Activated T-cell treated with anti-CD3 and anti-CD28 coated beads, Interleukin-2, amount 50 U/mL, for 48 hours (primary cell): ENCODE results near the gene TPD52L2.
A peak's percentile ranks its signal among the peaks of the same experiment; 100 is the strongest.

ENCODE experiments used
- DNase-seq, 2 experiments: peaks; one replicate each; pipeline ENCODE4 v3.0.0-alpha.2; 2020

Gene TPD52L2

DNA sequence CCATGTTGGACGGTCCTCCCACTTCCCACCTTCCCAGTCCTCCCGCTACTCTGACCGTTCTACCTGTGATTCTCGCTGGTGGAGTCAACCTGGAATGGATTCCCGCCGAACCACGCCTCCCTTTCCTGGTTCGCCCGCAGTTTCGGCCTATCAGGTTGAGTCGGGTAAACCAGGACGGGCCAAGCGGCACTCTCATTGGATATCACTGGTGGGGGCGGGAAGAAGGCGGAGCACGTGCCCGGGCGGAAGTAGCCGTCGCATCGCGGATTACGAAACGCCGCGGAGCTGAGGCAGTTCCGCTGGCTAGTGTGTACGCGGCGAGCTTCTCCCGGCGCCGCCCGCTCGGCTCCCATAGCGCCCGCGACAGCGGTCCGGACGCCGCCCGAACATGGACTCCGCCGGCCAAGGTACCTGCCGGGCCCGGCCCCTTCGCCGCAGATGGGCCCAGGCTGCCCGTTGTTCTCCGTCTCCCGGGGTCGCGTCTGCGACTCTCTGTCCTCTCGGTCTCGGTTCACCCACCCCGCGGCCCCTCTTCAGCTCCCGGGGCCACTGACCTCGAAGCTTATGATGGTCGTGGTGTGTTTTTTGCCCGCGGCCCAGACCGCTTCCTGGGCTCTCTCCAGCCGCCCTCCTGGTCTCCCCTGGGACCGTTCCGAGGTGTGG is at the start of gene TPD52L2:
Gene TPD52L2 (plus strand): TSS at position 293 of the 663 bp plus-strand sequence. CDS start 96 bp downstream, at position 389.
- peak; percentile 98 to 99 for DNase-seq

DNA sequence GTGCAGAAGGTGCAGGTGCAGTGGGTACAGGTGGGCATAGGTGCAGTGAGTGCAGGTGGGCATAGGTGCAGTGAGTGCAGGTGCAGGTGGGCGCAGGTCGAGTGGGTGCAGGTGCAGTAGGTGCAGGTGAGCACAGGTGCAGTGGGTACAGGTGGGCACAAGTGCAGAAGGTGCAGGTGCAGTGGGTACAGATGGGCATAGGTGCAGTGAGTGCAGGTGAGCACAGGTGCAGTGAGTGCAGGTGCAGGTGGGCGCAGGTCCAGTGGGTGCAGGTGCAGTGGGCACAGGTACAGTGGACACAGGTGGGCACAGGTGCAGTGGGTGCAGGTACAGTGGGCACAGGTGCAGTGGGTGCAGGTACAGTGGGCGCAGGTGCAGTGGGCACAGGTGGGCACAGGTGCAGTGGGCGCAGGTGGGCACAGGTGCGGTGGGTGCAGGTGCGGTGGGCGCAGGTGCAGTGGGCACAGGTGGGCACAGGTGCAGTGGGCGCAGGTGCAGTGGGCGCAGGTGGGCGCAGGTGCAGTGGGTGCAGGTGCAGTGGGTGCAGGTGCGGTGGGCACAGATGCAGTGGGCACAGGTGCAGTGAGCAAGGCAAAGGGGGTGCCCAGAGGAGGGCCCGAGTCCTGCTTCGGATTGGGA is 49.3 kb upstream of the TPD52L2 start:
- no peak for DNase-seq

- DNase-seq: no peak
These were observed 45.7 kb upstream of the TPD52L2 start for GRCh38 chr20:63819224-63819921.

- DNase-seq: no peak
These were observed 43.3 kb upstream of the TPD52L2 start for GRCh38 chr20:63821811-63822210.

DNA sequence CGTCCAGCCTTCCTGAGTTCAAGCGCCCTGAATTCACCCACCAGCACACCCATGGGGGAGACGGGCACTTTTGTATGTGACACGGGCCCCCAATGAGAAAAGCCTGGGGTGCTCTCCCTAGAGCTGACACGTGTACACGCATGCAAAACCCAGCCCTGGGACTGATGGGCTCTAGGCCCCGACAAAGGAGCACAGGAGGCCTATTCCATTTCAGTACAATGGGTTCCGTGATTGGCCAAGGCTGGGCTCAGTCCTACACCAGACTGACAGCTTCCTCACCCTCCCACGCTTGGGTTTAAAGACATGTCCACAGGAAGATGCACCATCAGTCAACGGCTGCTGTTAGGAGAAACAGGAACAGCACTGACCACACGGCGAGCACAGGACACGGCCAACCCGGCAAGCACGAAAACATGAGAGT is 42.8 kb upstream of the TPD52L2 start:
- DNase-seq: no peak

- no peak for DNase-seq
These were observed 41.3 kb upstream of the TPD52L2 start for GRCh38 chr20:63823691-63824311.

DNA sequence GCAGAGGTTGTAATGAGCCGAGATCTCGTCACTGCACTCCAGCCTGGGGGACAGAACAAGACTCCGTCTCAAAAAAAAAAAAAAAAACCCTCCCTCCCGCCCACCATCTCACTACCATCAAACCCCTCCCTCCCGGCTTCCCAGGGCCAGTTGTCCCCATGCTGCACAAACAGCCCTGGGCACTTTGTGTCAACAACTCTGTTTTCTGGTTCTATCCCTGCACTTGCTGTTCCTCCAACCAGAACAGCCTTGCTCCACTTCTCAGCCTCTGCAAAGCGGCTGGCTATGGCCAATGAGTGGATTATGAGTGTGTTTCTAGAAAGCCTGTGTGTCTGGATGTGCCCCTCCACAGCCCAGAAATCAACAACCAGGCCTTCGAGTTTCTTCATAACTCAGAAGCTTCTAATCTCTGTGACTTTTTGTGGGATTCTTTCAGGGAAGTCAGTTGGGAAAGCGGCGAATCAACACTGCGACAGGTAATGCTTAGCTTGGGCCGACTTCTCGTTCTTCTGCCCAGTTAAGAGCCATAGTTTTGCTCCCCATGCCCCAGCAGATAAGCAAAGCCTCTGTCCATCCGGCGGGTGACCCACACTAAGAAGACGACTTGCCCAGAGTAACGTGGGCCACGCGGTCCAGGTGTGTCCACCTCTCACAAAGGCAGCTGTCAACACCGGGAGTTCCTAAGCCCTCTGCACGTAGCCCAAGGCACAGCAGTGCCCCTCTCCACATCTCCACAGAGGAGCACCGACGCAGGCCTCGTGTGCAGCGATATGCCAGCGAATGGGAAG is 39.5 kb upstream of the TPD52L2 start:
- no peak for DNase-seq

GRCh38 chr20:63826753-63827152 is 38.3 kb upstream of the TPD52L2 start:
- no peak for DNase-seq

- no peak for DNase-seq
These were observed 36.9 kb upstream of the TPD52L2 start for GRCh38 chr20:63828124-63828523.

GRCh38 chr20:63828545-63828944 is 36.5 kb upstream of the TPD52L2 start:
- DNase-seq: no peak

DNA sequence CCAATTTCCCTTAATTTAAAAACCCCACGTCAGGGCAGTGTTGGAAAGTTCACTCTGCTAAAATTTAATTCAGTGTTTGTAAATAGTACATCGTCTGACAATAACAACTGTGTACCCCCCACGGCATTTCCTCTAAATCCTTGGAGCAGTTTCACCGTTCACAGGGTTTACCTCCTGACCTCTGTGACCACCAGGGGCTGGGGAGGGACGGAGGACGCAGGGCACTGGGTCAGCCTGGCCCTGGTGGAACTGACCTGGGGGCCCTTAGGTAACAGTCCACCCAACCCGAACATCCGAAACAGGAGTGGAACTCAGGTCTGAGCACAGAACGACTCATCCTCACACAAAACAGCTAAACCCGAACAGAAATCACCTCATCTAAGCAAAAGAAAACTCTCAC is 36.1 kb upstream of the TPD52L2 start:
- no peak for DNase-seq

DNA sequence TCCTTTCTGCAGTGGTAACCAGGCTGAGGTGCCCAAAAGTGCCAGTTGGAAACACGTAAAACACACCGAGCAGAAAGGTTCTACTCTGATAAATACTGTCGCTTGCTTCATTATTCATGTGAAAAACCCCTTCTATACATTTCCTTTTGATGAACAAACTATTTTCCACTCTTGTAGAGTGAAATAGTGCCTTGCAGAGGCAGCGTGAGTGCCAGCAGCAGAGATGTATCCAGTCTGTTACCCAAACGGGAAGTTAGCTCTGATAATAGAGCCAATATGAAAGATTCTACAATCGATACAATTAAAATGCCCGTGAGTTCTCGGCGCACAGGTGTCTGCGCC is 35.5 kb upstream of the TPD52L2 start:
- DNase-seq: no peak

DNA sequence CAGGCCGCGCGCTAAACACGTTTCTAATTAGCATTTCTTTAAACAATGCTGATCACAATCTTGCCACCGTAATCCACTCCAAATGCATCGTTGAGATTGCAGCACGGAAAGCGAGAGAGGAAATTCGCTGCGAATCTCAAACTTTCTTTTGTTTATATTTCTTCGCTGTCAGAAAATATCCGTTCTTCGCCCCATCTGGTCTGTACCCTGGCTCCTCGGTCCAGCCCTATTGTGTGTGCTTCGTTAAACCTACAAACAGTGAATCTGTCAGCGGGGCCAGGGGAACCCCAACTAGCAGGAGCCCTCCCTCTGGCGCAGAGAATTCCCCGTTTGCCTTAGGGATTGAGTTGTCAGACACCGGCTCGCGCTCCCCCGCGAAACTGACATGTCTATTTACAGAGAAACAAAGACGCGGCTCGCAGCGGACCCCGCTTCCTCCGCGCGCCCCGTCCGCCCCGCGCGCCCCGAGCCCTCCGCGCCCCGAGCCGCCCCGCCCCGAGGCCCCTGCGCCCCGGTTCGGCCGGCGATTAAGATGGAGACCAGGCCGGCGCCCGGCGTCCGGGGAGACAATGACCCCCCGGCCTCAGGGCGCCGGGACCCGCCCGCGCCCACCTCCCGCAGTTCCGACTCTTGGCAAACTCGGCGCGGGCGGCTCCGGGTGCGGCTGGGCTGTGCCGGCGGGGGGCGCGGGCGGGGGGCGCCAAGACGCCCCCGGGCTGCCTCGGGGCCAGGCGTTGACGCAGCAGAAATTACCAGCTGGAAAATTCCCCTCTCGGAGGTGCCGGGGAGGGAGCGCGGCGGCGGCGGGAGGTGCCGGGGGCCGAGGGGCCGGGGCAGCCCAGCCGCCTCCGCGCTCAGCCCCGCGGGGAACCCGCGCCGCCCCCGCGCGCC is 34.9 kb upstream of the TPD52L2 start:
- no peak for DNase-seq

GRCh38 chr20:63830841-63831588 is 34.1 kb upstream of the TPD52L2 start, which contains the start of gene ZBTB46:
ZBTB46 (minus strand) TSS chr20:63831264; CDS start chr20:63790757, 40,507 bp downstream.
- peak in 1 of 2 experiments; percentile 33 for DNase-seq

DNA sequence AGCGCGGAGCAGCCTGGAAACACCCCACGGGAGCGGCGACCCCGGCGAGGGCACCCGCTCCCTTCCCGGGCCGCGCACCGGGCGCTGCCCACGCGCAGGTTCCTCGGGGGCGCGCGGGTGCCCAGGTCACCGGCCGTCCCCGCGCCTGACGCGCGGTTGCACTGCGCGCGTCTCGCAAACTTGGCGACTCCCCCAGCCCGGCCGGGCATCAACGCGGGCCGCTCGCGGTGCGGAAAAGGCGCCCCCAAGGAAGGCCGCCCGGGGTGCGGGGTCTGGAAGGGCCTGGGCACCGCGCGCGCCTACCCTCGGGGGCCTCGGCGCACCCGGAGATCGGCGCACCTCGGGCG is 33.5 kb upstream of the TPD52L2 start:
- DNase-seq: no peak

GRCh38 chr20:63831993-63832686 is 32.9 kb upstream of the TPD52L2 start:
- DNase-seq: no peak

DNA sequence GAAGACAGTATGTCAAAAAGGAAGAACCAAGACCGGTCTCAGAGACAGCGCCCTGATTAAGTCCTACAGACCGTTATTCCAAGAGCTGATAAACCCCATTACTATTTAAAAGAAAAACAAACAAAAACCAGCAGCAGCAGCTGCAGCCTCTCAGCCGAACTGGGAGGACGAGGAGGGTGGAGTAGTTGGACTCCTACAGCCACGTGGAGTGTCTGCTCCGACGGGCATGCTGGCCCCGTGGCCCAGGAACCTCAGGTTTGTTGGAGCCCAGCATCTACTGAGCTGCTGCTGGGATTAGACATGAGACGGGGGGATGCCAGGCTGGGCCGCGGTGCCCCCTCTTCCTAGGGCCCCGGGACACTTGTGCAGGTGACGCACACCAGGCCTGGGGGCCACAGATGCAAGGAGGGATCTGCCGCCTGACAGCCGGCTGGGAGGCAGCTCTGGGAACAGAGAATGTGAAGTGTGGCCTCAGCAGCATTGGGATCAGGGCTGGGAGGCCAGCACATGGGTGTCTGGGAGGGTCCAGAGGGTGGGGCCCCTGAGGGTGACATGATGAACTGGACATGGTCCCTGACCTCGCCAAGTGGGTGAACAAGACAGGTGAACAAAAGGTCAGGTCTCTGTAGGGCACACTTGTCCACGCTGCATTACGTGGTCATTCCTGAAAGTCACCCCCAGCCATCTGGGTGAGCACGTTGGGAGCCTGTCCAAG is 31.1 kb upstream of the TPD52L2 start:
- DNase-seq: no peak

GRCh38 chr20:63834491-63834880 is 30.6 kb upstream of the TPD52L2 start:
- DNase-seq: no peak

DNA sequence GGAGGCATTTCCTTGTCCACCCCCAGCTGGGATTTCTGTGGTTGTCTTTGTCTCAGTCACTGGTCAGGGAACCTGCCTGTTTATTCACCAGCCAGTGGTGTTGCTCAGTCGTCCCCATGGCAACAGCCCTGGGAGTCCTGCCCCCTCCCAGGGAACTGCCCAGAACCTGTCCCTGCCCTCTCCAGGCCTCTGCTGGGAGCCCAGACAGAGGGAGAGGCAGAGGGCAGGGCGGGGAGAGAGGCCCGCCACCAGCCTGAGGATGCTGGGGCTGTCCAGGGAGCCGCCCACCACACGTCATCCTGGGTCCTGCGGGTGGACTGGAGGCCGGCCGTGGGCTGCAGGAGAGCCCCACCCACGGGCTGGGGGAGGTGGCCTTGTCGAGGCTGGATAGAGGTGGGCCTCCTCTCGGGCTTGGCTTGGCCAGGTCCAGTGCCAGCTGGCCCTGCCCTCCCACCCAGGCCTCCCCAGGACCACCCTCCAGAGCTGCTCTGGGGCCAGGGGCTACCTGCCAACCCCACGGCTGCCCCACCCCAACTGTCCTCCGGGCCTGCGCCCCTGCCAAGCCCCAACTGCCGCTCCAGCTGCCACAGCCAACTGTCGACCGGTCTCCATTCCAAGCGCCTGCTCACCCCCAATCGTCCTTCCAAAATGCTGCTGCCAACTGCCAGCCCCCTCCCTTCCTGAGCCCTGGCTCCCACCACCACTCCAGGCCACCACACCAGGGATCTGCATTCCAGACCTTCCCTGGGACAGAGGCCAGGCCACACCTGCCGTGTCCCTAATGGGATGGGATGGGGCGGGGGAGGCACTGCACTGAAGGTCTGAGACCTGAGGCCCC is 29.8 kb upstream of the TPD52L2 start:
- no peak for DNase-seq
